Measurements from ENCODE around the gene CGRRF1. TPM values are rescaled to one million over a fixed set of nuclear protein-coding genes. Genes with fewer than 3 reads are reported as not detected.

Gene CGRRF1
- total and polyA plus RNA-seq, 2 of the 13 experiments (the other 11 are each of a cell fraction or from before 2014, with no cell fraction given) = 16.8 to 18.2 TPM

DNA sequence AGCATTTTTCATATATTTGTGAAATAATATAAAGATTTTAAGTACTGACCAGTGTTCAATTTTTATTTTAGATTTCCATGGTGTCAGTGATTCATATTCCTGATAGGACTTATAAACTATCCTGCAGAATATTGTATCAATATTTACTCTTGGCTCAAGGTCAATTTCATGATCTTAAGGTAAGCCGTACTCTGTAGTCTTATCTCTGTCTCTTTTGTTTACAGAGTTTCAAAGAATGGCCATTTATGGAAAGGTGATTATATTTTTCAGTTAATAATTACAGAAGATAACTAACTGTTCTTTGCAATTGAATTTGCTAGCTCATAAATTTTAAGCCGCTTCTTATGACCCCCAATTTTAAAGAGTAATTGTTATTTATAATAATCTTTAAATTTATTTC, 27.9 kb downstream of the CGRRF1 start (continued):
- TF ChIP-seq, protein P1, sequence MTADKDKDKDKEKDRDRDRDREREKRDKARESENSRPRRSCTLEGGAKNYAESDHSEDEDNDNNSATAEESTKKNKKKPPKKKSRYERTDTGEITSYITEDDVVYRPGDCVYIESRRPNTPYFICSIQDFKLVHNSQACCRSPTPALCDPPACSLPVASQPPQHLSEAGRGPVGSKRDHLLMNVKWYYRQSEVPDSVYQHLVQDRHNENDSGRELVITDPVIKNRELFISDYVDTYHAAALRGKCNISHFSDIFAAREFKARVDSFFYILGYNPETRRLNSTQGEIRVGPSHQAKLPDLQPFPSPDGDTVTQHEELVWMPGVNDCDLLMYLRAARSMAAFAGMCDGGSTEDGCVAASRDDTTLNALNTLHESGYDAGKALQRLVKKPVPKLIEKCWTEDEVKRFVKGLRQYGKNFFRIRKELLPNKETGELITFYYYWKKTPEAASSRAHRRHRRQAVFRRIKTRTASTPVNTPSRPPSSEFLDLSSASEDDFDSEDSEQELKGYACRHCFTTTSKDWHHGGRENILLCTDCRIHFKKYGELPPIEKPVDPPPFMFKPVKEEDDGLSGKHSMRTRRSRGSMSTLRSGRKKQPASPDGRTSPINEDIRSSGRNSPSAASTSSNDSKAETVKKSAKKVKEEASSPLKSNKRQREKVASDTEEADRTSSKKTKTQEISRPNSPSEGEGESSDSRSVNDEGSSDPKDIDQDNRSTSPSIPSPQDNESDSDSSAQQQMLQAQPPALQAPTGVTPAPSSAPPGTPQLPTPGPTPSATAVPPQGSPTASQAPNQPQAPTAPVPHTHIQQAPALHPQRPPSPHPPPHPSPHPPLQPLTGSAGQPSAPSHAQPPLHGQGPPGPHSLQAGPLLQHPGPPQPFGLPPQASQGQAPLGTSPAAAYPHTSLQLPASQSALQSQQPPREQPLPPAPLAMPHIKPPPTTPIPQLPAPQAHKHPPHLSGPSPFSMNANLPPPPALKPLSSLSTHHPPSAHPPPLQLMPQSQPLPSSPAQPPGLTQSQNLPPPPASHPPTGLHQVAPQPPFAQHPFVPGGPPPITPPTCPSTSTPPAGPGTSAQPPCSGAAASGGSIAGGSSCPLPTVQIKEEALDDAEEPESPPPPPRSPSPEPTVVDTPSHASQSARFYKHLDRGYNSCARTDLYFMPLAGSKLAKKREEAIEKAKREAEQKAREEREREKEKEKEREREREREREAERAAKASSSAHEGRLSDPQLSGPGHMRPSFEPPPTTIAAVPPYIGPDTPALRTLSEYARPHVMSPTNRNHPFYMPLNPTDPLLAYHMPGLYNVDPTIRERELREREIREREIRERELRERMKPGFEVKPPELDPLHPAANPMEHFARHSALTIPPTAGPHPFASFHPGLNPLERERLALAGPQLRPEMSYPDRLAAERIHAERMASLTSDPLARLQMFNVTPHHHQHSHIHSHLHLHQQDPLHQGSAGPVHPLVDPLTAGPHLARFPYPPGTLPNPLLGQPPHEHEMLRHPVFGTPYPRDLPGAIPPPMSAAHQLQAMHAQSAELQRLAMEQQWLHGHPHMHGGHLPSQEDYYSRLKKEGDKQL (CRISPR knock-in tag; IDR thresholded peaks at IDR 0.05; ENCODE audit: low read depth) = 0 out of 2 replicates have a peak, but pooled peaks have one; percentile 18
- no peak for TF ChIP-seq MED13 (CRISPR knock-in tag; IDR thresholded peaks at IDR 0.05)
- TF ChIP-seq PHF21A (CRISPR knock-in tag; IDR thresholded peaks at IDR 0.05) = no peak
- no peak for TF ChIP-seq KMT2A (CRISPR knock-in tag; IDR thresholded peaks at IDR 0.05)
- no peak for TF ChIP-seq ZNF674 (CRISPR knock-in tag; IDR thresholded peaks at IDR 0.05; ENCODE audit: low read depth)
- TF ChIP-seq, protein P2, sequence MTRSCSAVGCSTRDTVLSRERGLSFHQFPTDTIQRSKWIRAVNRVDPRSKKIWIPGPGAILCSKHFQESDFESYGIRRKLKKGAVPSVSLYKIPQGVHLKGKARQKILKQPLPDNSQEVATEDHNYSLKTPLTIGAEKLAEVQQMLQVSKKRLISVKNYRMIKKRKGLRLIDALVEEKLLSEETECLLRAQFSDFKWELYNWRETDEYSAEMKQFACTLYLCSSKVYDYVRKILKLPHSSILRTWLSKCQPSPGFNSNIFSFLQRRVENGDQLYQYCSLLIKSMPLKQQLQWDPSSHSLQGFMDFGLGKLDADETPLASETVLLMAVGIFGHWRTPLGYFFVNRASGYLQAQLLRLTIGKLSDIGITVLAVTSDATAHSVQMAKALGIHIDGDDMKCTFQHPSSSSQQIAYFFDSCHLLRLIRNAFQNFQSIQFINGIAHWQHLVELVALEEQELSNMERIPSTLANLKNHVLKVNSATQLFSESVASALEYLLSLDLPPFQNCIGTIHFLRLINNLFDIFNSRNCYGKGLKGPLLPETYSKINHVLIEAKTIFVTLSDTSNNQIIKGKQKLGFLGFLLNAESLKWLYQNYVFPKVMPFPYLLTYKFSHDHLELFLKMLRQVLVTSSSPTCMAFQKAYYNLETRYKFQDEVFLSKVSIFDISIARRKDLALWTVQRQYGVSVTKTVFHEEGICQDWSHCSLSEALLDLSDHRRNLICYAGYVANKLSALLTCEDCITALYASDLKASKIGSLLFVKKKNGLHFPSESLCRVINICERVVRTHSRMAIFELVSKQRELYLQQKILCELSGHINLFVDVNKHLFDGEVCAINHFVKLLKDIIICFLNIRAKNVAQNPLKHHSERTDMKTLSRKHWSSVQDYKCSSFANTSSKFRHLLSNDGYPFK (CRISPR knock-in tag; IDR thresholded peaks at IDR 0.05; ENCODE audit: borderline replicate concordance) = no peak
- no peak for TF ChIP-seq ZNF841 (CRISPR knock-in tag; IDR thresholded peaks at IDR 0.05; ENCODE audit: borderline replicate concordance)
- peak; percentile 30; the same call in 1 of the 2 replicates for TF ChIP-seq ISL2 (CRISPR knock-in tag; IDR thresholded peaks at IDR 0.05)
- TF ChIP-seq NCOA2 (CRISPR knock-in tag; IDR thresholded peaks at IDR 0.05) = peak; percentile 75
- TF ChIP-seq ZNF616 (CRISPR knock-in tag; IDR thresholded peaks at IDR 0.05; ENCODE audit: low read depth) = no peak
- no peak for TF ChIP-seq ZBTB21 (CRISPR knock-in tag; IDR thresholded peaks at IDR 0.05)

Data from HepG2 (cell line).